ENCODE data around the gene XK. TPM values are rescaled to one million over a fixed set of nuclear protein-coding genes. Genes with fewer than 3 reads are reported as not detected.

Gene XK
- total and polyA plus RNA-seq, 9 of the 15 experiments (the other 6 are each of a cell fraction or from before 2014, with no cell fraction given): 4.0 to 21.6 (median 11.6) TPM

- POLR2A ChIA-PET: no interaction called here
- H4K20me1 ChIP-seq (replicated peaks; ENCODE audit: control insufficient read depth, insufficient read depth, low read length): no peaks in the 10 kb centered on the region
- FAIRE-seq (peak; percentile 86), ATAC-seq (peak; percentile 82), DNase-seq (ENCODE audit: extremely low read depth in 1 of 4, low spot score in 3 of 4) (peak; percentile 46 to 69 (median 60))
- H3K9me1 ChIP-seq (ENCODE audit: control insufficient read depth, insufficient read depth, low read length): no peaks in the 10 kb centered on the region
- no peaks in the 10 kb centered on the region for H3K27me3 ChIP-seq (ENCODE audit: control insufficient read depth in 2 of 2, insufficient read depth in 2 of 2, low read length in 2 of 2)
- in situ Hi-C loops (cut with MboI): no loop called here
- intact Hi-C loops (cut with micrococcal nuclease): loop anchor here (10.0 kb wide), 1 partner anchor 142 kb away; the partner anchor contains the start of gene LANCL3
- H3K9ac ChIP-seq (ENCODE audit: insufficient read depth in 1 of 2, low read depth in 2 of 2, low read length in 2 of 2): peak overlapping the region in 1 of 2 experiments; percentile 53; a peak in 2 of 4 replicates
- peaks cover 0 to 22% of the 10 kb centered on the region in 2 experiments; a peak in 2 of 5 replicates for H3K4me1 ChIP-seq (replicated peaks in 1 of 2; ENCODE audit: control insufficient read depth in 2 of 2, insufficient read depth in 2 of 2, low read length in 2 of 2)
- BruUV-seq (replicated peaks): no TSS peak
- H2AFZ ChIP-seq (ENCODE audit: low read depth, low read length): peak overlapping the region; percentile 40
- H3K9me3 ChIP-seq (replicated peaks; ENCODE audit: control insufficient read depth, insufficient read depth, low read depth, low read length): no peaks in the 10 kb centered on the region; the same call in 1 of the 2 replicates
- H3K27ac ChIP-seq (ENCODE audit: extremely low read depth, low read depth, low read length): peak overlapping the region; percentile 85
- peaks cover 2% of the 10 kb centered on the region; the same call in 1 of the 3 replicates for H3K36me3 ChIP-seq (ENCODE audit: control insufficient read depth, insufficient read depth, low read length)
- no peak overlapping the region for H3K4me3 ChIP-seq
- CTCF ChIA-PET (ENCODE audit: low intra/inter-chr PET ratio): no interaction called here
- H3K4me2 ChIP-seq (ENCODE audit: insufficient read depth, low read length): peak overlapping the region; percentile 63
- peaks cover 76% of the 10 kb centered on the region for H3K79me2 ChIP-seq (ENCODE audit: control insufficient read depth, insufficient read depth, low read length)
- TF ChIP-seq KLF16 (IDR thresholded peaks at IDR 0.05) (0 out of 2 replicates have a peak, but pooled peaks have one; percentile 21), NCOA4 (IDR thresholded peaks at IDR 0.05; ENCODE audit: partially characterized antibody) (no peak), TAF9B (IDR thresholded peaks at IDR 0.05; ENCODE audit: partially characterized antibody) (peak; percentile 30), KLF6 (CRISPR knock-in tag; IDR thresholded peaks at IDR 0.05; ENCODE audit: borderline replicate concordance) (no peak), ZMIZ1 (IDR thresholded peaks at IDR 0.05; ENCODE audit: low read depth in 2 of 2, low read length in 2 of 2) (0 out of 4 replicates have a peak, but pooled peaks of 1 of the 2 experiments have one; percentile 51), CBFA2T2 (conservative IDR thresholded peaks at IDR 0.05) (peak; percentile 87), ELF2 (CRISPR knock-in tag; IDR thresholded peaks at IDR 0.05) (no peak), POLR2AphosphoS5 (IDR thresholded peaks at IDR 0.05; ENCODE audit: control insufficient read depth, insufficient read depth, low read depth, low read length) (peak; percentile 59; the same call in 1 of the 2 replicates), BCL6 (CRISPR knock-in tag; IDR thresholded peaks at IDR 0.05) (no peak), TAL1 (IDR thresholded peaks at IDR 0.05) (peak; percentile 96), CBFA2T3 (IDR thresholded peaks at IDR 0.05) (peak; percentile 93), LEF1 (IDR thresholded peaks at IDR 0.05) (0 out of 2 replicates have a peak, but pooled peaks have one; percentile 26), CBX8 (IDR thresholded peaks at IDR 0.05; ENCODE audit: borderline replicate concordance, extremely low read depth, low read depth, low read length, poor library complexity, severe bottlenecking) (no peak), NFIC (IDR thresholded peaks at IDR 0.05) (peak; percentile 74), SMARCA4 (IDR thresholded peaks at IDR 0.05) (peak; percentile 89), ARID1B (IDR thresholded peaks at IDR 0.05) (peak; percentile 97), PHB2 (IDR thresholded peaks at IDR 0.05; ENCODE audit: low read depth) (peak; percentile 69; the same call in 1 of the 2 replicates), MEIS2 (IDR thresholded peaks at IDR 0.05; ENCODE audit: partially characterized antibody) (peak; percentile 54), ATF1 (CRISPR knock-in tag; IDR thresholded peaks at IDR 0.05) (no peak), ATF1 (tag; IDR thresholded peaks at IDR 0.05) (no peak), CHAMP1 (IDR thresholded peaks at IDR 0.05) (peak; percentile 74)
These were observed 31.0 kb downstream of the XK start for GRCh38 chrX:37716602-37717001.

Data from K562 (cell line).